HG03045 (cell line): ENCODE results near the gene CFL2.
"Not testable (repeated sequence)": the region's sequence is repeated elsewhere in the genome, so short reads cannot be mapped to it uniquely, and the experiment has no call there.

ENCODE experiments used
- ATAC-seq: cut with Tn5 transposase; IDR thresholded peaks from one replicate; pipeline ENCODE4 v1.9.1; 2021; ENCODE audit warnings: mild to moderate bottlenecking, moderate library complexity; ENCODE audit not compliant: unreplicated experiment

Gene CFL2

DNA sequence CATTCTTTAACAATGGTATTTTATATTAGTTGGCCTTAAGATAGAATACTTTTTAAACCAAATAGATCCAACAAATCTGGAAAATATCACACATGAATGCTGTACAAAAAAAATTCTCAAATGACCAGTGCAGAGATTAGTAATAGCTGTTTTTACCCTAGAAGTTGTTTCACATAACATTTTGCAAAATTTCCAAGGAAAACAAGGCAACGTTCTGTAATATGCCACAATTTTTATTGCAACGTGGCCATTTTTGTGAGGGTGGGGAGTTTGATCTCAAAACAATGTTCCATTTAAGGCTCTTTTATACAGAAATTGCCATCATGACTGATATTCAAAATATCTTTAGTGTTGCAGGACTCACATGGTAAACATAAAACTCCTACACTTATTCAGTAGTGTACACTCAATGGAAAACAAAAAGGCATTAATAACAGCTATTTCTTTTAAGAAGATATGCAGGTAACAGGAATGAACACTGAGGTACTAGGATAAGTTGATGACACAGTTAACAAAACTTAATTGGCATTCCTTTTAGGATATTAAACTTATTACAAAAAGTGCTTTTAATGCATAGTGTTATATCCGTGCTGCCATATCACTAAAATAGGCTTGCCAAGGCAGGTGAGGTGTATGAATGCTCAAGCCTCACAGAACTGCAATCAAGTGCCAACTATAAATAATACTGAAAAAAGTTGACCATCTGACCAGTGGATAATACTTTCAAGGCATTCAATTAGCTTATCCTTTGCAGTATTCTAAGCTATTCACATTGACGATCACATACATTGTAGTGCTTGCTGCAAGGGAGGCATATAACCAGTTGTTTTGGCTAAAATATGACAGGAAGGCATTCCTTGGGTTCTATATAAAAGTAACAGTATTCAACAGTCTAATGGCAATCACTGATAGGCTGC, 2.3 kb downstream of the CFL2 start:
- ATAC-seq, result no peak

DNA sequence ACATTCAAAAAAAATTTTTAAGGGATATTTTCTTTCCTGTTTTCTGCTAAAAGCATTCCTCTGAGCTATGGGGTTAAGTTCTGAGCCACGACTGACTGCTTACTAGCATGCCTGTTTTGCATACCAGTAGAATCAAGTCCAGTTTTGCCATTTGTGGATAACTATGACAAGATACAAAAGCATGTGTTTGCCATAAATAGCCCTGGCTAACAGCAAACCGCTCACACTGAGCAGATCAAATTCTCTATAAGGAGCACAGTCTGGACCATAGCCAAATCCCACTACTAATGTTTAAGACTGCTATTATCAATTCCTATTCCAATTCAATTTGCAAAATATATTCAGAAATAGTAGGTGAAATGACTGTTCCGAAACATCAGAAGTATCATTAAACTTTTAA, 3.2 kb downstream of the CFL2 start:
- peak; percentile 35 for ATAC-seq

DNA sequence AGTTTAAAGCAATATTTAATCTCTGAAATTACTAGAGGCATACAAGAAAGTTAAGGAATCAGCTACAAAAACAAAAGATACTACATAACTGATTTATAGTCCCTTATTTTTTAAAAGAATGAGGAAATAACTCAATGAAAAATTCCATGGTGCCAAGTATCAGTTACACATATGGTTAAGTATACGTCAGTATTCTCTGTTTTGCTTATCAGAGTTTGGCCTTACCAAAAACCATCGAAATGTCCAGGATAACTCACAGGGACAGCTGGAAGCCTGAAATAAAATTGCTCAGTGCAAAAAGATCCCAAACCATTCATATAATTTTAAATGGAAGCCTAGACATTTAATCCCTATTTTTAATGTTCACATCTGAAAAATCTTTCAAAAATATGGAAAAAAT, 3.6 kb downstream of the CFL2 start:
- no peak for ATAC-seq

GRCh38 chr14:34710006-34710405, 4.4 kb downstream of the CFL2 start:
- ATAC-seq, result no peak

DNA sequence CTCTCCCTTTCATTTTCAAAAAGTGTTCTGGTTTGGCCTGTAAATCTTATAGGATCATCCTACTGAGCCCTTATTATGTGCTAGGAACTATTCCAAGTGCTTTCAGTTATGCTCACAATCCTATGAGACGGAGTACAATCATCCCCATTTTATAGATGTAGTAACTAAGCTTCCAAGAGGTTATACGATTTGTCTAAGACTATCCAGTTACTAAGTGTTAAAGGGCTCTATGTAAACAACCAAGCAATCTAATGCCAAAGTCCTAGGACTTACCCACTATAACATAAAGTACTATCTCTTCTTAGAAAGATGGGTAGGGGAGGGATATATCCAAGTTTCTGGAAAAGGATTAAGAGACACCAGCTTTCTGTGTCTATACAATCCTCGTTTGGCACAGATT, 6.7 kb downstream of the CFL2 start:
- ATAC-seq, result no peak

DNA sequence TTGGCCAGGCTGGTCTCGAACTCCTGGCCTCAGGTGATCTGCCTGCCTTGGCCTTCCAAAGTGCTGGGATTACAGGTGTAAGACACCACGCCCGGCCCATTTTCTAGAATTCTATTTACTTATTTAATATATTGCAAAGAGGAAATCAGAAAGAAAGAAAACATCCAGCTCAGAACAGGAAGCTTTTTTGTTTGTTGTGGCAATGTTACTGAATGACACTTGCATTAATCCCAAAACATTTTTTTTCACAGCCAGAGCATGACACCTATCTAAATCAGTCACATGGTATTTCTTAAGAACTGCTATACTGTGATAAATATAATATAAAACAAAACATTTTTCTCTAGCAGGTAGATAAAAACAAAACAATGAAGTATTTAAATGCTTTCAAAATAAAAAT, 12.6 kb downstream of the CFL2 start:
- no peak for ATAC-seq

DNA sequence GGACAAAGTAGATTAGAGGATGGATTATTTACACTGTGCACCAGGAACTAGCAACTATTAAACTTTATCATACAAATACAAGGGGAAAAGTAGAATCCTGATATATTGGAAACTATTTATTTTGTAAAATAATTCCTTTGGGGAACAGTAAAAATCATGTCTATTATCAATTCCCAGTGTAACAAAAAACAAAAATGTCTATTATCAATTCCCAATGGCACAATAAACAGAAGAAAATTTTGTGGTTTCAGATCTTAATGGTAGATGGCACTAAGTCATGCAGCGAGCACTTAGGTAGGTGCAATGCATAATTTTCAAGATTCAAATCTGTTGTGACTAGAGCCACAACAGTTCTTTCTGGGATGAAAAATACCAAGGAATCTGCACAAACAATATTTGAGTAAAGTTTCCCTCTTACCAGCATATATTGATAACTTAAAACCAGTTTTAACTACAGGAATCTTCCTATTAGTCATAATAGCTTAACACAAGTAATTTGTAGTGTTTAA, 13.7 kb downstream of the CFL2 start:
- no peak for ATAC-seq

DNA sequence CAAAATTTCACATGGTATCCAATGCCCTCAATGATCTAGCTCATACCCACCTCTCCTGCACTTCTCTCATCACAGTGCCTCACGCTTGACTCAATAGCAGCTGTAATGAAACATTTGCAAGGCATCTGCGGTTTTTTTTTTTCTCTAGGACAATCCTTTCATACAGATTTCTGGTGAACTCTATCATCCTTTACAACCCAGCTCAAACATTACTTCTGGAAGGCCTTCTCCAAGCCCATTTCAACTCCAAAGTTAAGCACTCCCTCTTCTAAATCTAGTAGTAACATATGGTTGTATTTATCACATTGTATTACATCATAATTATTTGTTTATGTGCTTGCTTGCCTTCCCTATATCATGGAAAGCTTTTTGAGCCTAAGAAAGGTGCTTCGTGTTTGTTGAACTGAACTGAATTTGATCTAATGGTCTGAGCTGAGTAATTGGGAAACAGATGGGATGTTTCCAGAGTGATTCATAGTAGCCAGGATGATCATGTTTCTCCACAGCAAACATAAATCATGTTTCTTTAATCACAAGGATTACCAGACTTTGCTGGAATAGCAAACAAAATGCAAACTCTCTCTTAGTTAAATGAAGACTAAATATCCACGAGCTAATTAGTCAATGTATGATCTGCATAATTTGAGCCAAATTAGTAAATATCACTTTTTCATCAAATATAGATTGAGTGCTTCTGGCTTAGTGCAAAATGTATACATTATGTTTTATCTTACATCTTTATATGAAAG, 14.3 kb downstream of the CFL2 start:
- no peak for ATAC-seq

GRCh38 chr14:34694216-34694615, 20.2 kb downstream of the CFL2 start:
- ATAC-seq, result not testable (repeated sequence)

- ATAC-seq, result no peak
These were observed 21.0 kb downstream of the CFL2 start for GRCh38 chr14:34693228-34693939.

DNA sequence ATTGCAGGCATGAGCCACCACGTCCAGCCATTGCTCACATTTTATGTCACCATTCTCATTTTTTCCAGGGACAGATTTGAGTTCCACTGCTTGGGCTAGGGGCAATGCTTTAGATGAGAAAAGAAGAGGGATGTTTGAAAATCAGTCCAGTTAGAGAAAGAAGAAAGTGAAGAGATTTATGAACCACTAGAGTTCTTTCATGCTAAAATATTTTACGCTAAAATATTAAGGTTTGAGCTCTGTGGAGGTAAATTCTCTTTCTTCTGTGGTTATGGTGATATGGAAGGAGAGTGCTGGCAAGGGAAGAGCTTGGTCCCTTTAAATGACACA, 21.5 kb downstream of the CFL2 start:
- ATAC-seq, result no peak

DNA sequence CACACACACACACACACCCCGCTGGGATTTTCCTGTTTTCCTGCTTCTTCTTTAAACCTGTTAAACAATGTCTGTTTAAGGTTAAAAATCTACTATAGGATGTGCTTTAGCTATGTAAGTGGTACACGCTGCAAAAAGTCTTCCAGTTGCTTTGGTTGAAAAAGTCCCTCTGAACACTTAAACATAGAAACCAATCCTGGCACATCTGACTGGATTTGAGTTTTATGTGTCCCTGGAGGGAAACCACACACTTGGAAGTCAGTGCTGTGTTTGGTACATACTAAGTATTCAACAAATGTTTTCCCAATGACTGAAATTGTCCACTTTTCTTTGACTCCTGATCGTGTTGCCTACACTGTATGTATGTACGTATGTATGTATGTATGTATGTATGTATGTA, 22.0 kb downstream of the CFL2 start:
- ATAC-seq, result no peak

- no peak for ATAC-seq
These were observed 23.2 kb downstream of the CFL2 start for GRCh38 chr14:34691206-34691605.

- ATAC-seq, result no peak
These were observed 25.8 kb downstream of the CFL2 start for GRCh38 chr14:34688470-34689206.

DNA sequence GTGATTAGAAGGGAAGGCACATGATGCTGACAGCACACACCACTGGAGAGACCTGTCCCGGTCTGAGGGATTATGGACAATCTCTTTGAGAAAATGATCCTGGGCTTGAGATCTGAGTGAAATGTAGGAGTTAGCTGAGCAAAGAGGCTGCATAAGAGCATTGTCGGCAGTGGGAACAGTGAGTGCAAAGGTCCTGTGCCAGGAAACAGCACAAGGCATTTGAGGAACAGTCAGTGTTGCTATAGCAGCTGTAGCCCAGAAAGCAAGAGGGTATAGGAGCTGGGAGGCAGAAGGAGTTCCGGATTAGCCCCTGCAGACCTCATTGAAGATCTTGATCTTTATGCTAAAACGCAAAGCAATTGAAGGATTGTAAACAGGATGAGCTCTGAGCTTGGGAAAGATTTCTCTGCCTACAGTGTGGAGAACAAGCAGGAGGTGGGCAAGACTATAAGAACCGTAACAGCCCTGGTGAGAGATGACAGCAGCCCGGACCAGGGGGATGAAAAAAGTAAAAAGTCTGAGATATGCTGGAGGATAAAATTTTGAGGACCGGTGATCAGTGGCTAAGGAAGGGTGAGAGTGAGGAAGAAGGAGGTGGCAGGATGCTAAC, 28.5 kb downstream of the CFL2 start:
- ATAC-seq, result no peak

- no peak for ATAC-seq
These were observed 29.8 kb downstream of the CFL2 start for GRCh38 chr14:34684578-34684977.

DNA sequence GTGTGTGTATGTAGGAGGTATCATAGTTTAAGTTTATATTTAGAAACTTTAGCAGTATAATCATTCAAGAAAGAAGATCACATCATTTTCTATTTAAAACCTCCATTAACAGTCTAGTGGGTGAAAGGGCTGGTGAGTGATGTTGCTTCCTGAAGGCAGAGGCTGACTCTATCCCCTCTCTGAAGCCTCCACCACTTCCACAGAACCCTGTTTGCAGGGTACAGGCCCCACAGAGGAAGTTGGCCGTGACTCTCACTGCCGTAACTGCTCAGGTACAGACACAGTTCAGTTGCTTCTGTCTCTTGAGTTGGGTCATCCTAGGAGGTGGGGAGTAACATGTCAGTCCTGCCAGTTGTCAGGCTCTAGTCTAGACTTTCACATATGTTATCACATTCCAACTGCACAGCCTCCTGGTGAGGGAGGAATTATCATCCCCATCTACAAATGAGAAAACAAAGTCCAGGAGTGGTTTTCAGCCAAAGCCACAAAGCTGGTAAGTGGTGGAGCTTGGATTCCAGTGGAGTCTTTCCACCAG, 31.5 kb downstream of the CFL2 start:
- ATAC-seq, result no peak

DNA sequence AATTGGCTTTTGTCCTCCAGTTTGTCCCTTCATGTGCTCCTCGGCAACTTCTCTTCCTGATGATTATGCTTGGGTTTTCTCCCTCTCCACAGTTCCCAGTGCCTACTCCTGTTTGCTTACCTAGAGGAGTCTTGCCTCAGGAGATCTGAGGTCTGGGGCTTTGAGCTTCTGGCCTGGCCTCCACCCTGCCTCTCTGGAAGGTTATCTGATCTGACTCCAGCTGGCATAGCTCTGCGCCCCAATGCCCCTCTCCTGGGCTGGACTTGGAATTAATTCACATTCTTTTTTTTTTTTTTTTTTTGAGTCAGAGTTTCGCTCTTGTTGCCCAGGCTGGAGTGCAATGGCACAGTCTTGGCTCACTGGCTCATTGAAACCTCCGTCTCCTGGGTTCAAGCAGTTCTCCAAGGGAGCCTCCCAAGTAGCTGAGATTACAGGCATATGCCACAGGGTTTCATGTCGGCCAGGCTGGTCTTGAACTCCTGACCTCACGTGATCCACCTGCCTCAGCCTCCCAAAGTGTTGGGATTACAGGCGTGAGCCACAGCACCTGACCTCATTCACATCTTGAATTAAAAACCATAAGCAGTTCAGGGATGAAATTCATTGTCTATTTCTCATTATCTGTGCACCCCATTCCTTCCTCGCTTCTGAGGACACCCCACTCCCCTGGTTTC, 33.5 kb downstream of the CFL2 start:
- no peak for ATAC-seq

- no peak for ATAC-seq
These were observed 35.7 kb downstream of the CFL2 start for GRCh38 chr14:34678735-34679134.

GRCh38 chr14:34678306-34678705, 36.1 kb downstream of the CFL2 start:
- ATAC-seq, result no peak
